GM13976 (cell line): Measurements from ENCODE around the gene RGS6.

Experiments
- DNase-seq: peaks from one replicate; pipeline ENCODE4 v3.0.0; 2012; ENCODE audit warnings: low spot score
- in situ Hi-C: fragments of 300-500 bp; cut with MboI; formaldehyde crosslinking; loops from one replicate; pipeline ENCODE4 v1.12.0; 2022; ENCODE audit warnings: low sequenced_read_pairs, mixed read lengths, inconsistent platforms; ENCODE audit not compliant: unreplicated experiment
- TF ChIP-seq, protein P1 (sequence below): IDR thresholded peaks from 2 replicates; pipeline ENCODE4 v1.5.1; 2012; ENCODE audit warnings: borderline replicate concordance, mild to moderate bottlenecking; ENCODE audit not compliant: insufficient read depth; ENCODE audit errors: extremely low read depth, missing control alignments, control extremely low read depth

Gene RGS6

DNA sequence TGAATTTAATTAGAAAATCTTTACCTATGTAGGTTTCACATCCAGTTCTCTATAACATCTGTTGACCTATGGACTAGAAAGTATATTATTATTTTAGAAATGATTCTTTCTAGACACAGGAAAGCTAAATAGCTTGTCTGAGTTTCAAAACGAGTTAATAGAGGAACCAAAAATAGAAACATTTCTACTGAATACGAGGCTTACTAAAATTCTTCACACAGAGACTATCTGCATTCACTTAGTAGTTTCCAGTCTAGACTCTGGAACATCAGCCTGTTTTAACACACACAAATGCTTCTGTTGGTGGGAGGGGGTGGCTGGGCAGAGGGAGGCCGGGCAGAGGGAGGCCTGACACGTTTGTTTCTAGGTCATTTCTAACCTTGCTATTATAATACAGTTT is 29.7 kb downstream of the RGS6 start:
- TF ChIP-seq, protein P1, sequence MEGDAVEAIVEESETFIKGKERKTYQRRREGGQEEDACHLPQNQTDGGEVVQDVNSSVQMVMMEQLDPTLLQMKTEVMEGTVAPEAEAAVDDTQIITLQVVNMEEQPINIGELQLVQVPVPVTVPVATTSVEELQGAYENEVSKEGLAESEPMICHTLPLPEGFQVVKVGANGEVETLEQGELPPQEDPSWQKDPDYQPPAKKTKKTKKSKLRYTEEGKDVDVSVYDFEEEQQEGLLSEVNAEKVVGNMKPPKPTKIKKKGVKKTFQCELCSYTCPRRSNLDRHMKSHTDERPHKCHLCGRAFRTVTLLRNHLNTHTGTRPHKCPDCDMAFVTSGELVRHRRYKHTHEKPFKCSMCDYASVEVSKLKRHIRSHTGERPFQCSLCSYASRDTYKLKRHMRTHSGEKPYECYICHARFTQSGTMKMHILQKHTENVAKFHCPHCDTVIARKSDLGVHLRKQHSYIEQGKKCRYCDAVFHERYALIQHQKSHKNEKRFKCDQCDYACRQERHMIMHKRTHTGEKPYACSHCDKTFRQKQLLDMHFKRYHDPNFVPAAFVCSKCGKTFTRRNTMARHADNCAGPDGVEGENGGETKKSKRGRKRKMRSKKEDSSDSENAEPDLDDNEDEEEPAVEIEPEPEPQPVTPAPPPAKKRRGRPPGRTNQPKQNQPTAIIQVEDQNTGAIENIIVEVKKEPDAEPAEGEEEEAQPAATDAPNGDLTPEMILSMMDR = no peak
- in situ Hi-C loops = no loop called here
- DNase-seq = no peak

DNA sequence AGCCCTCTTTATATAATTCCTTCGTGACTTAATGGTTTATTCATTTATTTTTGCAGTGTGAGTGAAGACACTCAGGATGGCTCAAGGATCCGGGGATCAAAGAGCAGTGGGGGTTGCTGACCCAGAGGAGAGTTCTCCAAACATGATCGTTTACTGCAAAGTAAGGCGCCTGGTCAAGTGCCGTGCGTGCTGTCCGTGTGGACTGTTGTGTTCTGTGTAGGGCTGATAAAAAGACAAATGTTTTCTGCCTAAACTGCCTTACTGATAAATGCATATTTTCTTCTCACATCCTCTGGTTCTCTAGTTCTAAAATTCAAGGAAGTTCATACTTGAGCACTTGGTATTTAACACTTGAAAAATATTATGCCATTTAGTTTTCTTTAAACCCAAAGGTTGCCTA is 32.5 kb downstream of the RGS6 start:
- DNase-seq = no peak
- TF ChIP-seq, protein P1 = no peak
- in situ Hi-C loops = no loop called here

DNA sequence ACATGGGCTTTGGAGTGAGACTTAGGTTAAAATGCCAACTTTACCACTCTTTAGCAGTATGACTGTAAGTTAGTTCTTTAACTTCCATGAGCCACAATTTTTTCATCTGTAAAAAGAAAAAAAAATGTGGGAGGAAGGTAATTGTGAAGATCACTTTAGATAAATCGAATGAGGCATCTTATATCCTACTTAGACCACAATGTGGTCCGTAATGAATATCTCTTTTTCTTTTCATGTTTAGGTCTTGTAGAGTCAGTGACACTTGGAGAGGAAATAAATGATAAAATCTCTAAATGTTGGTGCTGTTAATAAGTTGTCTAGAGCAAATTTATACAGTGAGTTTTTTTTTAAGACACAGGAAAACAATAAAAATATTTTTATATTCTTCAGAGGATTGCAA is 34.3 kb downstream of the RGS6 start:
- in situ Hi-C loops = no loop called here
- TF ChIP-seq, protein P1 = no peak
- DNase-seq = no peak

- DNase-seq = no peak
- in situ Hi-C loops = no loop called here
- TF ChIP-seq, protein P1 = no peak
Observed at GRCh38 chr14:71967704-71968103, 35.5 kb downstream of the RGS6 start.

DNA sequence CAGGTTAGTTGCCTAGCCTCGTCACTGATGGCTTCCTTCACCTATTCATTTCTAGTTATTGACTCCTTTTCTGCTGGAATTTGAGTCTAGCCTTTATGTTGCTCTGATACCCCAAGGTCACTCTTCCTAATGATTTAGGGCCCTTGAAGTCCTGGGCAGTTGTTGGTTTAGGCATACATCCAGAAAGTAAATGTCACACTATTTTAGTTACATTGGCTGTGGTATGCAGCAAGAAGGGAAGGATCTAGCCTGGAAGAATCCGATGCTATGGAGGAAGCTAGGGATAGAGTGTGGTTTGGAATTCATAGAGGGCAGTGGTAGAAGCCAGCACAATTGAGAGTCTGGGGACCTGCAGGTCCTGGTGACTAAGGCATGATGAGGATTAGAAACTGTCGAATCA is 38.0 kb downstream of the RGS6 start:
- TF ChIP-seq, protein P1 = no peak
- in situ Hi-C loops = no loop called here
- no peak for DNase-seq

DNA sequence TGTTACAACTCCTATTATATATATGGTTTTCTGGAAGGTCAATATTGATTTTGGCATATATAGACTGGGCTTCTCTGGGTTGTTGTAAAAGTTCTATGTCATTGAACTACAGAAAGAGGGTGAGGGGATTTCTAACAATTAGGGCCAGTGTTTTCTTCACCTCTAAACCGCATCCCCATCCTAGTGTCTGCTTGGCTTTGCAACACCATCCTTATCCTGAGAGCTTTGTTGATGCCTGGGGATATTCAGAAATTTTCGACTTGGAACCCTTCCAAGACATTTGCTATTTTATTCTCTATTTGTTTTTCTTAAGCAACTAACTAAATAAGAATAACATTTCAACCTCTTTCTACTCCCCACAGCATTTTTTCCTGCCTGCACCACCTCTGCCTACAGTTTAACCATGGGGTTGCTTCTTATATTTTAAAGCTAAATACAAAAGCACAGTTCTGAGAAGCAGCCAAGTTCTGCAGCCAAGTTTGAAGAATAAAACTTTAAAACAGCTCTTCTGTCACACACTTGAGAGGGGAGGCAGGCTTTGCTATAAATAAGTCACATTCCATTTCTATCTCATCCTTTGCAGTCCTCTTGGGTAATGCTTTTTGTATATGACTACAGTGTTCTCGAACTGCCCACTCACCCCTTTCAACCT is 53.4 kb downstream of the RGS6 start:
- TF ChIP-seq, protein P1 = no peak
- in situ Hi-C loops = no loop called here
- DNase-seq = no peak
